ENCODE results near the gene SLC4A4.

The SLC4A4 gene

DNA sequence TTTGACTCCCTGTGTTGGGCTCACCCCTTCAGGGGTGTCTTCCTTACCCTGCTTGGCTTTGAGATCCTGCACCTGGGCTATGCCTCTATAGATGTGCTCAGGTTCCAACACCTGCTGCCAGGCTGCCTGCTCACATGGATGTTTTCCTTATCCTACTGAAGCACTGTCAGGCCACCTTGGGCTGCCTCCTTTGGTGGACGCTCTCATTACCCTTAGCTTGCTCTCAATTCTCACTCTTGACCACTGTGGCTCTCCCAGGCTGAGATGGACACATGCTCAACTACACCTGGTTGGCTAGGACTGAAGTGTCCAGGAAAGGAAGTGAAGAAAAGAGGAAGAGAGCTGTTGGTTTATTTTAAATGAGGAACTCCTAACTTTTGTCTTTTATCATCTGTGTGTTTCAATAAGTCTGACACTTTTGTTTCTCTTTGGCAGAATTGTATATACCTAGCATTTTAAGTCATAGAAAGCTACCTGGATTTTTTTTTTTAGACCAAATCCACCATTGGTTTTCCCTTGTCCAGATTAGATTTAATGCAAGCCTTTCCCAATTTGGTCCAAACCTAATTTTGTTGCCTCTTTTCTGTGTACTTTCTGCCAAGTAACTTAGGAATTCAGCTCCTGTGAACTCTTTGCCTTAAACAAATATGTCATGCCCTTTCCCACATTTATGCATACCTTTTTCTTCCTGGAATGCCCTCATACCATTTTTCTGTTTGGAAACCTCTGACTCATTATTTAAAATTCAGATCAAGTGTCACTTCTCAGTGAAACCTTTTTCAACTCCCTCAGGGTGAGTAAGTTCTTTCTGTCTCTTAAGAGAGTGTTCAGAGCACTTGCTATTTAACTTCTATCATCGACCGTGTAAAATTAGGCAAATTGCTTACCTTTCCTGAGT lies 269.2 kb downstream of the SLC4A4 start:
- no peak for DNase-seq

GRCh38 chr4:71608678-71609071 lies 269.9 kb downstream of the SLC4A4 start:
- no peak for DNase-seq

GRCh38 chr4:71609167-71609566 lies 270.3 kb downstream of the SLC4A4 start:
- DNase-seq: no peak

GRCh38 chr4:71609651-71610050 lies 270.8 kb downstream of the SLC4A4 start:
- DNase-seq: no peak

DNA sequence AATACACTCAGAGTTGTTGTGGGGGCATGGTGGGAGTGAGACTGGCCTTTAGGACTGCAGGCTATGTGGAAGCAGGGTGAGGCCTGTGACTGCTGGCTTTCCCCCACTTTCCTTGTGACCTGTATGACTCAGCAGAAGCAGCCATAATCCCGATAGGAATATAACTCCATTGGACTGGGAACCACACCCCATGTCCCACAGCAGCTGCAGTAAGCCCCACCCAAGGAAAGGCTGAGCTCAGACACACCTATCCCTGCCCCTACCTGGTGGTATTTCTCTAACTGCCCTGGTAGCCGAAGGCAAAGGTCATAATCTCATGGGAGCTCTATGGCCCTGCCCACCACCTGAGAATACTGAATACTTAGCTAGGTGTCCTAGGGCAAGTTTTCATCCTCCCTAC lies 275.8 kb downstream of the SLC4A4 start:
- no peak for DNase-seq

DNA sequence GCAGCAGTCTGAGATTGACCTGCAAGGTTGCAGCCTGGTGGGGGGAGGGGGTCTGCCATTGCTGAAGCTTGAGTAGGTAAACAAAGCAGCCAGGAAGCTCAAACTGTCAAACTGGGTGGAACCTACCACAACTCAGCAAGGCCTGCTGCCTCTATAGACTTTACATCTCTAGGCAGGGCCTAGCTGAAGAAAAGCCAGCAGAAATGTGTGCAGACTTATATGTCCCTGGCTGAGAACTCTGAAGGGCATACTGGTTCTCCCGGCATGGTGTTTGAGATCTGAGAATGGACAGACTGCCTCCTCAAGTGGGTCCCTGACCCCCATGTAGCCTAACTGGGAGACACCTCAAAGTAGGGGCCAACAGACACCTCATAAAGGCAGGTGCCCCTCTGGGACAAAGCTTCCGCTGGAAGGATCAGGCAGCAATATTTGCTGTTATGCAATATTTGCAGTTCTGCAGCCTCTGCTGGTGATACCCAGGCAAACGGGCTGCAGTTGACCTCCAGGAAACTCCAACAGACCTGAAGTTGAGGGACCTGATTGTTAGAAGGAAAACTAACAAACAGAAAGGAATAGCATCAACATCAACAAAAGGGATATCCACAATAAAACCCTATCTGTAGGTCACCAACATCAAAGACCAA lies 277.5 kb downstream of the SLC4A4 start:
- DNase-seq: no peak

Data from left hindlimb (tissue), 1 donor.